Testis (tissue), 2 donors: ENCODE results near the gene ARL2BP.

Experiments used
- CTCF ChIP-seq, 3 experiments: fragments of 450-650 bp in 2 of 3; fragments of 200-600 bp in 1 of 3; sonication (generic) in 1 of 3; IDR thresholded peaks; one replicate each; pipeline ENCODE4 v1.5.1; 2016 to 2019; ENCODE audit warnings: antibody characterized with exemption in 3 of 3, mild to moderate bottlenecking in 2 of 3, moderate library complexity in 1 of 3
- POLR2A ChIP-seq: fragments of 450-650 bp; IDR thresholded peaks from one replicate; pipeline ENCODE4 v1.6.1; 2017; ENCODE audit warnings: antibody characterized with exemption, mild to moderate bottlenecking, moderate library complexity

- no peak for TF ChIP-seq CTCF (IDR thresholded peaks at IDR 0.05)
- TF ChIP-seq POLR2A: no peak
These were observed 16.7 kb downstream of the ARL2BP start for GRCh38 chr16:57261806-57262205.
